TTC549 (cell line): ENCODE measurements around the gene TTLL13.

Source experiments
- FAIRE-seq: peaks from 2 replicates; lab custom pipeline; 2012; peaks lifted over from hg19 to GRCh38; lab: Jason Lieb, UNC

Gene TTLL13, protein sequence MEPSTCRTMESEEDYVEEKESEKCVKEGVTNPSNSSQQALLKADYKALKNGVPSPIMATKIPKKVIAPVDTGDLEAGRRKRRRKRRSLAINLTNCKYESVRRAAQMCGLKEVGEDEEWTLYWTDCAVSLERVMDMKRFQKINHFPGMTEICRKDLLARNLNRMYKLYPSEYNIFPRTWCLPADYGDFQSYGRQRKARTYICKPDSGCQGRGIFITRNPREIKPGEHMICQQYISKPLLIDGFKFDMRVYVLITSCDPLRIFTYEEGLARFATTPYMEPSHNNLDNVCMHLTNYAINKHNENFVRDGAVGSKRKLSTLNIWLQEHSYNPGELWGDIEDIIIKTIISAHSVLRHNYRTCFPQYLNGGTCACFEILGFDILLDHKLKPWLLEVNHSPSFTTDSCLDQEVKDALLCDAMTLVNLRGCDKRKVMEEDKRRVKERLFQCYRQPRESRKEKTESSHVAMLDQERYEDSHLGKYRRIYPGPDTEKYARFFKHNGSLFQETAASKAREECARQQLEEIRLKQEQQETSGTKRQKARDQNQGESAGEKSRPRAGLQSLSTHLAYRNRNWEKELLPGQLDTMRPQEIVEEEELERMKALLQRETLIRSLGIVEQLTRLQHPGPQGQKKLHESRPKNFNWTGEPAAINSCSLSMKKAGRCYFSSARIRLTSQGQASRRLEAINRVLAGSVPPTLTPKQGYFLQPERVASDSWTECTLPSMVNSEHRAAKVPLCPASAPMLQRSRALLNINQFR

GRCh38 chr15:90249203-90249863, at the start of gene TTLL13:
Gene TTLL13 (plus strand): TSS chr15:90249556. CDS start chr15:90250631, 1,075 bp downstream.
- no peak for FAIRE-seq

DNA sequence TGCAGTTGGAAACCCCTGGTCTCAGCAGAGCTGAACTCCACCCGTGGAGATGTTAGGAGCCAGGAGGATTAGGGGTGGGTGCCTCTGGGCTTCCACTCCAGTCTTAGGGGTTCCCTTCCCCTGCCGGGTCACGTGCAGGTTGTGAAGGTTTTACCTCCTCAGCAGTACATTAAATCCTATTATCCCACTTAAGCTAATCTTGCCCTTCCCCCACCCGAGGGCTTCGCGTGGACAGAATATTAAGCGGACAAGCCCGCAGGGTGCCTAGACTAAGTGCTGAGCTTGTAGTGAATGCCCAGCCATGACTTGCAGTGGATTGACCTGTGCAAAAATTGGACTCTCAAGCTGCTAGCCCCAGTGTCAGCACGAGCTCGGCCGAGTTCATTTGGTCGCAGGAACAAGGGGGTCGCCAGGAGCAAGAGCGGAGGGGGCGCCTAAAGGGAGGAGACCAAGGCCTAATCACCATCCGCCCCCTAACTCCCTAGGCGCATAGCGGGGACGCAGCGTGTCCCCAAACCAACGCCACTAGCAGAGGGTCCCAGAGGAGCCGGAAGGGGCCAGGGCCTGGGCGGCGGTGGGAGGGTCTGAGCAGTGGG, 48.7 kb upstream of the TTLL13 start:
- FAIRE-seq, result no peak

DNA sequence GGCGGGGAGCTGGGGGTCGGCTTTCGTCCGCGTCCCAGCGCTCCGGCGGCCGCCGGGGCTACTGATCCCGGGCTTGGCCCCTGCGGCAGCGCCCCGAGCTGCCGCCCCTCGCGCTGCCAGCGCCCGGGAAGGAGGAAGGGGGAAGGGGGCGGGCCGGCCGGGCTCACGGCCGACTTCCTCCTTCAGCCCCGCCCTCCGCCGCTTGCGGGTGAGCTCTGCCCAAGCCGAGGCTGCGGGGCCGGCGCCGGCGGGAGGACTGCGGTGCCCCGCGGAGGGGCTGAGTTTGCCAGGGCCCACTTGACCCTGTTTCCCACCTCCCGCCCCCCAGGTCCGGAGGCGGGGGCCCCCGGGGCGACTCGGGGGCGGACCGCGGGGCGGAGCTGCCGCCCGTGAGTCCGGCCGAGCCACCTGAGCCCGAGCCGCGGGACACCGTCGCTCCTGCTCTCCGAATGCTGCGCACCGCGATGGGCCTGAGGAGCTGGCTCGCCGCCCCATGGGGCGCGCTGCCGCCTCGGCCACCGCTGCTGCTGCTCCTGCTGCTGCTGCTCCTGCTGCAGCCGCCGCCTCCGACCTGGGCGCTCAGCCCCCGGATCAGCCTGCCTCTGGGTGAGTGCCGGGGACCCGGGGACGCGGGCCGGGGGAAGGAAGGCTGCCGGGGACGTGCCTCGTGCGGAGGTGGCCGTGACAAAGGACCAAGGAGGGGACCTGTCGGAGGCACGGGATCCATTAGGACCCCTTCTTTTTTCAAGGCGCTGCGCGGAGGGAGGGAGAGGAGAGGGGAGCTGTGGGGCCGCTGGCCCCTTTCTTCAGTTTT, 48.0 kb upstream of the TTLL13 start, which contains the start of gene SEMA4B:
TSS of gene SEMA4B (plus strand) at position 201 of the 814 bp plus-strand sequence. CDS start at position 450, 249 bp downstream.
- FAIRE-seq, result no peak

DNA sequence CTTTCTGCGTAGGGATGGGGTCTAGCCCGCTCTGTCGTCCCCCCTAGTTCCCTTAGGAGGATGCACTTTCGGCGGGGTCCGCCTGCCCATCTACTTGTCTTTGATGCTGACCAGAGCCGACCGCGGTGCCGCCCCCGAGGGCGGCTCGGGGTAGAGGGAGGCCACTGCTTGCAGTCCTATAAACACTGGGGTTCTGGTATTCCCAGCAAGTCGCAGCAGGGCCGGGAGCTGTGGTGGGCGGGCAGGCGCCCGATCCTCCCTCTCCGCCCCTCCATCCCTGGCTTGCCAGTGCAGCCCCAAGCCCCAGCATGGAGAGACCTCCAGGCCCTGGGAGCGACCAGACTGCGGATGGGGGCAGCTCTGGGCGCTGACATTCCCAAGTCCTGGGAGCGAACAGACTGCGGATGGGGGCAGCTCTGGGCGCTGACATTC, 47.4 kb upstream of the TTLL13 start:
- FAIRE-seq, result no peak

- no peak for FAIRE-seq
Measured at GRCh38 chr15:90202929-90203328, 46.4 kb upstream of the TTLL13 start.

DNA sequence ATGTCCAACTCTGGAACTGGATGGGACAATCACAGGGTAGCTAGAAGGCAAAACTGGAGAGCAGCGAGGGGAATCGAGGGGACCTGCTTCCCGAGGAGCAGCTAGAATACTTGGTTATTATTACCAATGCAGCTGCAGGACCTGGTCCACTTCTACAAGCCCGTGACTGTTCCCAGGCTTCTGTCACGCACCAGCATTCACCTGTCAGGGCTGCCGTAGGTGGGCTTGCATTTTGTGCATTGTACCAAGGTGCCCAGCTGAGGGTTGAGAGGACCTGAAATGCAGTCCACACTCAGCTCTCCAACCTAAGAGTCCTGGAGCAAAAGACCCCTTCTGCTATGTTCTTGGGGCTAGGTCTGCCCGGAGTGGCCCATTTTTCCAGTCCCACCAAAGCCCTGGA, 45.9 kb upstream of the TTLL13 start:
- no peak for FAIRE-seq

DNA sequence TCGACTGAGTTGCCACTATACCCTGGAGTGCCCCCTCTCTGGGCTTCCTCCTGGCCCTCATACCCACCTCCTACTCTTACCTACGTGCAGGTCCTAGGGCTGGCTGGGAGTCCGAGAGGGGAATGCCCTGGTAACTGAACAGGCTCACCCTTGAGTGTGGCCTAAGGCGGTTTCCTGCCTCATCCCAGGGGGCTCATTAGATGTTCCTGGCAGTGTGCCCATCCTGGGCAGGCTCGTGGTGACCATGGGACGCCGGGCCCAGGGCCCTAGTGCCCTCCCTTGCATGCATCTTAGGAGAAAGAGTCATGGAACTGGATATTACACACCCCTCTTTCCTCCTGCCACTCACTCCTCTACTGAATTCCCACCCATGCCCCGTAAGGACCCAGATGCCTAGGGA, 45.4 kb upstream of the TTLL13 start:
- no peak for FAIRE-seq

DNA sequence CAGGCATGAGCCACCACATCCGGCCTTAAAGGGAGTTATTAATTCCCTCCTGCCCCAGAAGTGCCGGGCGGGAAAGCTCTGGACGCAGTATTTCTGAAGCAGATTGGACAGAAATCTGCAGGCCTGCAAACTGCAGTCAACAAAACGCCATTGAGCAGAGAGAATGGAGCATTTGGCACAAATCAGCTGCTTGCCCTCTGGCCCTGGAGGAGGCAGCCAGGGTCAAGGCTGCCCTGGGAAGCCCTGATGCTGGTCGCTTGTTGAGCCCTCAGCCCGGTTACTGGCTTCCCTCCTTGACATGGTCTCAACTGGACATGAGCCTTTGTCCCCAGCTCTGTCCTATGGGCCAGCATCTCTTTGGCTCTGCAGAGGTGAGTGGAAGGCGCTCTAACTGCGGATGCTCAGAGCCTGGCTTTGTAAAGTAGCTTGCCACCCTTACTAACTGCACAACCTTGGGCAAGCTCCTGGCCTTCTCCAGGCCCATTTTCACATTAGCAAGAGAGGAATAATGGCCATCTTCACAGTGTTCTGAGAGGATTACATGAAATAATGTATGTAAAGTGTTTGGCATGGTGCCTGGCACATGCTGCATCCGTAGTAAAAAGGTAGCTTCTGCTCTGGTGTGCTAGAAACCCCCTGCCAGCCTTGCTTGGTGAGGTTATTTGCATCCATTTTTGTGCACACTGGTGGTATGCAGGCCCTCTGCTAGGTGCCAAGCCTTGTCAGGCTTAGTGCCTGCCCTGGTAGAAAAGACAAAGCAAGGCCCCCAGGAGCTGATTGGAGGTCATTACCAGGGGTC, 44.1 kb upstream of the TTLL13 start:
- FAIRE-seq, result no peak

DNA sequence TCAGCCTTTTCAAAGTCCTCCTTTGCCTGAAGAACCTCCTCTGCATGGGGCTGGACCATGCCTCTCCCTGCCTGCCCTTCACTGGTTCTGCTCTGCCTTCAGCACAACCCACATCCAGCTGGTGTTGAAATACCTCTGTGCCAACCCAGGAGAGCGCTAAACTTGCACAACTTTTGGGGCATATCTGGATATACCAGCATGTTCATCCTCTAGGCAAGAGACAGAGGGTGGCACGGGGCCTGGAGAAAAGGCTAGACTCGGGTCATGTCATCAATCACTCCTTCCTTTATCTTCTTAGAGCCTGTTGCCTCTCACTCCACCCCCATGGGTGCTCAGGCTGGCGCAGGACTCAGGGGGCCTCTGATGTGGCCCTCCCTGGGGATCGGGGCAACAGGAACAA, 43.5 kb upstream of the TTLL13 start:
- FAIRE-seq, result no peak

DNA sequence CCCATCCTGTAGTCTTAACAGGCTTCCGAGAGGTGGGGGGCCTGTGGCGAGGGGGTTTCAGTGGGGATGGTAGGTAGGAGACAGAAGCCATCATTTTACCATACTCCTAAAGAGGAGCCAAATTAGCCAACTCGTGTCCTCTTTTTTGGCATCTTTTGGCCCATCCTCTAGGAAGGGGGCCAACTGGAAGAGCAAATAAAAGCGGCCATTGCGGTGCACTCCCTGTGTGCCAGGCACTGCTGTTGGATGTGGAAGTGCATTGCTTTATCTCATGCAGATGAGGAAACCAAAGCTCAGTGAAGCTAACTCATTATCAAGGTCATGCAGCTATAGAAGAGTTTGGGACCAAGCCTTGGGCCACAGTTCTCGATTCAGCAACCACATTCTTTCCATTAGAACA, 42.1 kb upstream of the TTLL13 start:
- no peak for FAIRE-seq

GRCh38 chr15:90208356-90208755, 41.0 kb upstream of the TTLL13 start:
- no peak for FAIRE-seq

DNA sequence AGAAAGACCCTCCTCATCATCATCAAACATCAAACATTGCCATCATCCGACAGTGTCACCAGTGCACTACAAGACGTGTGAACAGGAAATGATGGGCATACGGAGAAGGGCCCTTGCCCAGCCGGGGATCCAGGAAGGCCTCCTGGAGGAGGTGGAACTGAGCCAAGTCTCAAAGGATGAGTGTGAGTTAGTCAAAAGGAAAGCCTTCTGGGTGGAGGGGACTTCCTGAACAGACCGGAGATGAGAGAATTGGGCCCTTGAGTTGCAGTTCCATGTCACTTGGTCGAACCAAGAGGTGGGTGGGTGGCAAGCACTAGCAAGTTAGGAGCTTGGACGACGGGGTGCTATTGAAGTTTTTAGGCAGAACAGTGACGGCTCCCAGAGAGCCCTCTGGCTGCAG, 39.8 kb upstream of the TTLL13 start:
- no peak for FAIRE-seq

GRCh38 chr15:90210593-90210992, 38.8 kb upstream of the TTLL13 start:
- no peak for FAIRE-seq

DNA sequence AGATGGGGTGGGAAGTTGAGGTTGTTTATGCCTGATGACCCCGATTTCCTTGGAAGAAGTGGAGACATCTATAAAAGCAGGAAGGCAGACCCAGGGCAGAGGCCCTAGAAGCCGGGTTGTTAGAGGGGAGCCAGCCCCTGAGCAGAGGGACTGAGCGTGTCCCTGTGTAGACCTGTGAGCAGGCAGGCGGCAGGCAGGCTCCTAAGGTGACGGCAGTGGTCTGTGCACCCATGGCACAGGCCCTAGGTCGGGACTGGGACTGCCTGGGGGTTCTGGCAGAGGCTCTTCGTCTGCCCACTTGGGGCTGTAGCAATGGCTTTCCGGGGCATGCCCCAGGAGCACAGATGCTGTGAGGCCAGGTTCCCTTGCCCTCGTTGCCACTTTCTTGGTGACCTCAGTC, 38.3 kb upstream of the TTLL13 start:
- FAIRE-seq, result no peak

DNA sequence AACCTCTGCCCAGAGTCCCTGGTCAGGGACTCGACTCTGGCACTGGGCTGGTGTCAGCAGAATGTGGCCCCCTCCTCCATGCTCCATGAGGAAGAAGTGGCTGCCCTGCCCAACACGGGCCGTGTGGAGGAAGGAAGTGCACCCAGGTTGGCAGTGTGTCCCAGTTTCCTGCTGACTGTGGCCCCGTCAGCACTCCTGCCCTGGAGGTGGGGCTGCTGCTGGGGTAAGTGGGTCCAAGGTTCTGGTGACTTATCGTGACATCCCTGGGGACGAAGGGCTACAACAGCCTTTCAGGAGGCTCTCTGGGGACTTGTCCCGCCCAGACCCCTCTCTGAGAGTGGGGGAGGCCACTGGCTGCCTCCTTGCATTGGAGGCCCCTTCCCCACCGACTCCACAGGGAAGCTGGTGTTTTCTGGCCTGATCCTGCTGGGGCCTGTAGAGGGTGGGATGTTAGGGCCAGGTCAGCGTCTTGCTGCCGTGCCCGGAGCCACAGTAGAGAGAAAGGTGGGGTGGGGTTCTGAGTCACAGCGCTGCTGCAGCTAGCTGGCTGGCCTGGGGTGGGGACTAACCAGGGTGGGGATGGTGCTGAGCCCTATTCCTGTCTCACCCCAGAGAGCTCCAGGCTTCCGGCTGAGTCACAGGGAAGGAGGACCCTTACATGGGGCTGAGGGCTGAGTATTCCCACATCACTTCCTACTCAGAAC, 37.8 kb upstream of the TTLL13 start:
- FAIRE-seq, result no peak

DNA sequence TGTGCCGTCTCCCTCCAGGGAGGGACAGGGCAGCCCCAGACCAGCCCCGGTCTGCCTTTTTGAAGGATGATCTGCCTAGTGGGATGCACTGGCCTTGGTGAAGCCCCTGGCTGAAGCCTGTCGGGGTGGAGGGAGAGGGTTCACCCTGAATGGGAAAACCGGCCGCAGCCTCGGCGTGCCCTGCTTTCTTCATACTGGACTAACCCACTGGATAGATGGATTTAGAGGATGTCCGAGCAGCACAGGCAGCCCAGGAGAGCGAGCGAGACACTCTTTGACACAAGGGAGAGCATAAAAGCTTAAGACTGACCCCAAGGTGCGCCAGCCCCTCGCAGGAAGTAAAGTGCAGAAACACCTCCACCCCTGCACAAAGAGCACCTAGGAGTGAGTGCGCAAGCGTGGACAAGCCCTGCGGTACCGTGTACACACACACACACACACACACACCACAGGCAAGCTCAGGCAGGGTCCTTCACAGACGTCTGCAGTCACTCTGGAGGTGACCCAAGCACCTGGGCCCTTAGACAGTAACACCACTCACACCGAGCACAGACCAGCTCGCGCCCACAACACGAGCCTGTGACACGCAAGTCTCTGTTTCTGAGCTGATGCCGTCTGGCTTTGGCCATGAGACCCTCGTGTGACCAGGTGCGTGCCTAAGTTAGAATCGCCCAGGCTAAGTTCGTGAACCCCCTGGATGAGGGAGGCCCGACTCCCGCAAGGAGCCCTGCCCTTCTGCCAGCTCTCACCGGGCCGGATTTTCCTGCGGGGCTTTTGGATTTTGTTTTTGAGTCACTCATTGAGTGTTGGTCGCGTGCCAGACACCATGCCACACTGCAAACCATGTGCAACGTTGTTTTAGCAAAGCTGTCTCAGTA, 36.9 kb upstream of the TTLL13 start:
- FAIRE-seq, result no peak

DNA sequence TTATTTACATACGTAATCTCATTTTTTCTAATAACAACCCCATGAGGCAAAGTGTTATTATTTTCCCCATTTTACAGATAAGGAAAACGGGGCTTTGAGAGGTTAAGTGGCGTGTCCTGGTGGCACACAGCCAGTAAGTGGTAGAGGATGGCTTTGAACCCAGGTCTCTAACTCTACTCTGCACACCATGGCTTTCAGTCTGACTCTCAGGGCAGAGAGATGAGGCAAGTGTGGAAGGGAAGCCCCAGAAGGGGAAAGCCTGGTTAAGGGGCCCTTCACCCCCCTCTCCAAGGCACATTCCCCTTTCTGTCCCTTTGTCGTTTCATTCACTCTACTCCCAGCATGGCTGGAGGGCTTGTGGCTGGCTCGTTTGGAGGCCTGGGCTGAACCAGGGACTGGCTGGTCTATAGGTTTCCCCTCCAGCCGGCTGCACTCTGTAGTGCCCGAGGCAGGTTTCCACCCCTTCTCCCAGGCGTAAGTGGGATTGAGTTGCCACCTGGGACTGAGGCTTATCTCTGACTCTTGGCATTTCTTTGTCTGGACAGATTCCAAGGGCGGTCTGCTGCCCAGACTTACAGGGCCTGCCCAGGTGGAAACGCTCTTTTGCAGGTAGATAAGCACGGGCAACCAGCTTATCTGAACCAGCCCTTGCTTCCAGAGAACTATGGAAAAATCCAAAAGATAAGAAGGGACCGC, 36.1 kb upstream of the TTLL13 start:
- no peak for FAIRE-seq

DNA sequence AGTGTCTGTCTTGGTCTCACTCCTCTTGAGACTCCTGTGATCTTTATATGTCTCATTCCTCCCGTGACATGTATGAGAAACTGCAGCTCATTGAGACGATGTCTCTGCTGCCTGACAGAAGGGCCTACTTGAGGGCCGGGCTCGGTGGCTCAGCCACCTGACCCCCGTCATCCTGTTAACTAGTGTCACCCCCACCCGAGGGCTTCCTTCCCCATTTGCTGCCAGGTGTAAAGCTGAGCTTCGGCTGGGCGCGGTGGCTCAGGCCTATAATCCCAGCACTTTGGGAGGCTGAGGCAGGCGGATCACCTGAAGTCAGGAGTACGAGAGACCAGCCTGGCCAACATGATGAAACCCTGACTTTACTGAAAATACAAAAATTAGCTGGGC, 35.5 kb upstream of the TTLL13 start:
- no peak for FAIRE-seq
